GM18873 (cell line): ENCODE data around the gene RNF4.
A peak's percentile ranks its signal among the peaks of the same experiment; 100 is the strongest.

ENCODE experiments used
- ATAC-seq: cut with Tn5 transposase; IDR thresholded peaks from one replicate; pipeline ENCODE4 v1.9.1; 2021; ENCODE audit warnings: mild to moderate bottlenecking, moderate library complexity, moderate number of reproducible peaks; ENCODE audit not compliant: unreplicated experiment, low FRiP score

RNF4 gene

GRCh38 chr4:2437475-2438215 lies 31.3 kb upstream of the RNF4 start:
- no peak for ATAC-seq

- no peak for ATAC-seq
Measured at GRCh38 chr4:2438822-2439718, 29.8 kb upstream of the RNF4 start.

GRCh38 chr4:2441393-2442174 lies 27.3 kb upstream of the RNF4 start:
- ATAC-seq = peak; percentile 79

GRCh38 chr4:2442175-2442993 lies 26.5 kb upstream of the RNF4 start:
- no peak for ATAC-seq

- ATAC-seq = no peak
Measured at GRCh38 chr4:2443061-2443730, 25.7 kb upstream of the RNF4 start.

- no peak for ATAC-seq
Measured at GRCh38 chr4:2443956-2444740, 24.8 kb upstream of the RNF4 start.

- ATAC-seq = no peak
Measured at GRCh38 chr4:2445130-2445529, 23.8 kb upstream of the RNF4 start.

- no peak for ATAC-seq
Measured at GRCh38 chr4:2445571-2445970, 23.3 kb upstream of the RNF4 start.

- ATAC-seq = no peak
Measured at GRCh38 chr4:2446656-2447564, 22.0 kb upstream of the RNF4 start.

- no peak for ATAC-seq
Measured at GRCh38 chr4:2448589-2448988, 20.3 kb upstream of the RNF4 start.

- ATAC-seq = no peak
Measured at GRCh38 chr4:2449051-2449450, 19.9 kb upstream of the RNF4 start.

GRCh38 chr4:2449511-2450392 lies 19.2 kb upstream of the RNF4 start:
- ATAC-seq = no peak

GRCh38 chr4:2450394-2451035 lies 18.4 kb upstream of the RNF4 start:
- ATAC-seq = no peak

- ATAC-seq = no peak
Measured at GRCh38 chr4:2451036-2451520, 17.8 kb upstream of the RNF4 start.

GRCh38 chr4:2451821-2452785 lies 16.8 kb upstream of the RNF4 start:
- ATAC-seq = no peak
